Right lobe of liver (tissue), 6 donors: ENCODE results near the gene FUCA2. TPM values are rescaled to one million over a fixed set of nuclear protein-coding genes. Genes with fewer than 3 reads are reported as not detected.
"Not testable (repeated sequence)": the region's sequence is repeated elsewhere in the genome, so short reads cannot be mapped to it uniquely, and the experiment has no call there.

Experiments
- ATAC-seq, 4 donors: fragments of 200-7000 bp; cut with Tn5 transposase; one replicate each; pipeline ENCODE4 v1.9.1; 2020; ENCODE audit warnings: mild to moderate bottlenecking in 4 of 4, moderate library complexity in 4 of 4
- DNase-seq, 3 donors: peaks; one replicate each; pipeline ENCODE4 v3.0.0-alpha.2; 2020
- H3K27ac ChIP-seq, 3 donors: fragments of 200-600 bp; one replicate each; pipeline ENCODE4 v1.8.0; 2022
- H3K27me3 ChIP-seq, 2 donors: fragments of 200-600 bp; one replicate each; pipeline ENCODE4 v1.8.0; 2022
- H3K36me3 ChIP-seq, 4 donors: fragments of 200-600 bp; sonication (generic) in 1 of 4; one replicate each; pipeline versions ENCODE4 v1.5.1 to v1.8.0; 2017 to 2022; ENCODE audit warnings: control low read depth in 1 of 4
- H3K4me1 ChIP-seq, 4 donors: fragments of 200-600 bp; sonication (generic) in 1 of 4; one replicate each; pipeline versions ENCODE4 v1.5.1 to v1.8.0; 2017 to 2022; ENCODE audit warnings: control low read depth in 1 of 4
- H3K4me3 ChIP-seq, 3 donors: fragments of 200-600 bp; one replicate each; pipeline ENCODE4 v1.8.0; 2022
- H3K9me3 ChIP-seq, 4 donors: fragments of 200-600 bp; sonication (generic) in 1 of 4; one replicate each; pipeline versions ENCODE4 v1.5.1 to v1.8.0; 2017 to 2022; ENCODE audit warnings: control low read depth in 1 of 4
- POLR2A ChIP-seq: fragments of 450-650 bp; IDR thresholded peaks from one replicate; pipeline ENCODE4 v1.6.1; 2017; ENCODE audit warnings: antibody characterized with exemption, mild to moderate bottlenecking
- WGBS: methylation state at CpG from one replicate; pipeline ENCODE4 v1.1.6; 2018; ENCODE audit warnings: low coverage, low lambda C conversion rate; ENCODE audit not compliant: insufficient coverage; ENCODE audit errors: missing lambda C conversion rate; 5-methylcytosine and 5-hydroxymethylcytosine counted together
- intact Hi-C, 2 donors: fragments of 100-400 bp; cut with DNase I; formaldehyde crosslinking; loops; one replicate each; pipeline versions ENCODE4 v1.11.2 to v1.14.1; 2022
- total RNA-seq, 6 experiments: library from RNA; depleted of rRNA in 2 of 6; stranded (reverse); fragments of >200 nt in 2 of 6; fragmentation: NEBNext Ultra II Directional in 3 of 6; extraction: Animal tissue kit (Norgen Biotek cat#: 25700) in 3 of 6; gene quantifications; one replicate each; pipeline versions ENCODE4 v1.1.0 to v1.2.4, GENCODE V29; 2016 to 2023
- TF ChIP-seq, protein P1 (sequence below), 4 donors: fragments of 200-600 bp in 3 of 4; fragments of 450-650 bp in 1 of 4; IDR thresholded peaks; one replicate each; pipeline versions ENCODE4 v1.5.1 to v1.8.0; 2016 to 2022; ENCODE audit warnings: antibody characterized with exemption in 4 of 4, mild to moderate bottlenecking in 2 of 4
- donor health status: DM: no; HTN: yes; CAD: no.
- donor health status: DM: no; HTN: no; CAD: no.
- donor health status: DM: no; HTN: no; CAD: no.
- donor health status: DM: no; HTN: yes; CAD: no.
- donor health status: DM: no; HTN: yes; CAD: no.

Gene FUCA2
- total RNA-seq, 6 experiments from 2014 or later: 28.6 to 58.7 (median 35.1) TPM

DNA sequence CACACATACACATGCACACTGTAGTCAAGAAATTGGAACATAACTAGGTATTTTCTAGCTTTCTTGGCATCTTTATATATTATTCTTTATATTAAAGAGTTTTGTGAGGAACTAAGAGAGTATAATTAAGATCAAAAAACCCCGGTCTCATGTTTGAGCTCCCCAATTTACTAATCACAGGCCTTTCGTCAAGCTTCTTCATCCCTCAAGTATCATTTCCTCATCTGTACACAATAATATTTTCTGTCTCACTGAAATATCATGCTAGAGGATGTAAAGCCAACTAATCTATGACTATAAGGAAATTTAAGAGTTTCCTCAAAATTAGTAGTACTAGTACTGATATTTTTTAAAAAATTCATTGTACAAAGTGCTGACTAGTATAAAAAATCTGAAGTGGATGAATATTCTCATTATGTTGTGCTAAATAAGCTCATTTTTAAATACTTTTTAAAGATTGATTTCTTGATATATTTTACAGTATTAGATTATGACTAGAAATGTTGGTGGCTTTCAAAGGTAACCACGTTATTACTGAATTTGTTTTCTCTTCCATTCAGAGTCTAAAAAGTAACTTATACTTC lies 32.9 kb downstream of the FUCA2 start:
- H3K36me3 ChIP-seq: peaks cover 0 to 10% (median 0%) of the 10 kb centered on the region in 4 donors
- intact Hi-C loops: no loop called here
- no peak overlapping the region for H3K27ac ChIP-seq
- DNase-seq (no peak), ATAC-seq (no peak)
- no peaks in the 10 kb centered on the region for H3K9me3 ChIP-seq
- no peak for TF ChIP-seq POLR2A
- TF ChIP-seq, protein P1, sequence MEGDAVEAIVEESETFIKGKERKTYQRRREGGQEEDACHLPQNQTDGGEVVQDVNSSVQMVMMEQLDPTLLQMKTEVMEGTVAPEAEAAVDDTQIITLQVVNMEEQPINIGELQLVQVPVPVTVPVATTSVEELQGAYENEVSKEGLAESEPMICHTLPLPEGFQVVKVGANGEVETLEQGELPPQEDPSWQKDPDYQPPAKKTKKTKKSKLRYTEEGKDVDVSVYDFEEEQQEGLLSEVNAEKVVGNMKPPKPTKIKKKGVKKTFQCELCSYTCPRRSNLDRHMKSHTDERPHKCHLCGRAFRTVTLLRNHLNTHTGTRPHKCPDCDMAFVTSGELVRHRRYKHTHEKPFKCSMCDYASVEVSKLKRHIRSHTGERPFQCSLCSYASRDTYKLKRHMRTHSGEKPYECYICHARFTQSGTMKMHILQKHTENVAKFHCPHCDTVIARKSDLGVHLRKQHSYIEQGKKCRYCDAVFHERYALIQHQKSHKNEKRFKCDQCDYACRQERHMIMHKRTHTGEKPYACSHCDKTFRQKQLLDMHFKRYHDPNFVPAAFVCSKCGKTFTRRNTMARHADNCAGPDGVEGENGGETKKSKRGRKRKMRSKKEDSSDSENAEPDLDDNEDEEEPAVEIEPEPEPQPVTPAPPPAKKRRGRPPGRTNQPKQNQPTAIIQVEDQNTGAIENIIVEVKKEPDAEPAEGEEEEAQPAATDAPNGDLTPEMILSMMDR (IDR thresholded peaks at IDR 0.05): no peak
- H3K4me1 ChIP-seq: no peaks in the 10 kb centered on the region
- H3K4me3 ChIP-seq: no peak overlapping the region
- H3K27me3 ChIP-seq: no peaks in the 10 kb centered on the region
- WGBS: 92% methylated on average over 3 of the region's 3 CpGs

DNA sequence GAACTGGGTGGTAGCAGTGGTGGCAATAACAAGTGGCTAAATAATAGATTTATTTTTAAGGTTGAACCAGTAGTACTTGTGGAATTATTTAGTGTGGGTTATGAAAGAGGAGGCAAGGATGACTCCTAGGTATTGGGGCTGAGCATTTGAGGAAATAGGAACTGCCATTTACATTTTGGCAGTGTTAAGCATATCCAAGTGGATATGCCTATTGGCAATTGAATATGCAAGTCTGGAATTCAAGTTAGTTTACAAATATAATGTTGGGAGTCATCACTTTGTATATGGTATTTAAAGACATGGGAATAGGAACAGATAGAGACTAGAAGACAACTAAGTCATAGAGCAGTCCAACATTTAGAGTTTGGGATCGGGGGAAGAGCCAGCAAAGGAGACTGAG lies 35.0 kb downstream of the FUCA2 start:
- H3K36me3 ChIP-seq: peaks cover 0 to 15% (median 4%) of the 10 kb centered on the region in 4 donors
- no peaks in the 10 kb centered on the region for H3K27me3 ChIP-seq
- no peak for TF ChIP-seq POLR2A
- TF ChIP-seq, protein P1 (IDR thresholded peaks at IDR 0.05): no peak
- ATAC-seq: no peak
- H3K9me3 ChIP-seq: no peaks in the 10 kb centered on the region
- no peak overlapping the region for H3K4me3 ChIP-seq
- H3K4me1 ChIP-seq: no peaks in the 10 kb centered on the region
- intact Hi-C loops: no loop called here
- 92% methylated on average over 1 of the region's 1 CpG for WGBS
- no peak overlapping the region for H3K27ac ChIP-seq
- no peak for DNase-seq

DNA sequence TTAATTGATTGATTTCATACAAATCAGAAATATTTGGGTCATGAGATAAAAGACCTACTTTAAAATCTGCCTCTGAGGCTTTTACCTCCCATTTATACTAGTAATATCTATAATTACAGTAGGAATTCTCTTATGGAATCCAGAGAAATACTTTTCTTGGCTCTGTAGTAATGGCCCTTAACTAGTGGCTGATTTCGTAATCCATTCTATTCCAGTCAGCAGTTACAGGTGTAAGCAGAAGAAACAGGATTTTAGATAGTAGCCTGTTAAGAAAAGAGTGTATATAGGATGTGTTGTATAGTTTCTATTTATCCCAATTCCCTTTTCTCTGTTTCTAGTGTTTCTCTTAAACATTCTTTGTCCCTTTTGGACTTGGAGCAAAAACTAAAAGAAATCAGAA lies 39.7 kb downstream of the FUCA2 start:
- ATAC-seq (no peak), DNase-seq (no peak)
- H3K36me3 ChIP-seq: peaks cover 0 to 15% (median 4%) of the 10 kb centered on the region in 4 donors
- no peaks in the 10 kb centered on the region for H3K4me1 ChIP-seq
- 46% methylated on average over 1 of the region's 1 CpG for WGBS
- H3K4me3 ChIP-seq: no peak overlapping the region
- no peaks in the 10 kb centered on the region for H3K9me3 ChIP-seq
- intact Hi-C loops: no loop called here
- no peak overlapping the region for H3K27ac ChIP-seq
- TF ChIP-seq, protein P1 (IDR thresholded peaks at IDR 0.05): no peak
- no peak for TF ChIP-seq POLR2A
- H3K27me3 ChIP-seq: no peaks in the 10 kb centered on the region

DNA sequence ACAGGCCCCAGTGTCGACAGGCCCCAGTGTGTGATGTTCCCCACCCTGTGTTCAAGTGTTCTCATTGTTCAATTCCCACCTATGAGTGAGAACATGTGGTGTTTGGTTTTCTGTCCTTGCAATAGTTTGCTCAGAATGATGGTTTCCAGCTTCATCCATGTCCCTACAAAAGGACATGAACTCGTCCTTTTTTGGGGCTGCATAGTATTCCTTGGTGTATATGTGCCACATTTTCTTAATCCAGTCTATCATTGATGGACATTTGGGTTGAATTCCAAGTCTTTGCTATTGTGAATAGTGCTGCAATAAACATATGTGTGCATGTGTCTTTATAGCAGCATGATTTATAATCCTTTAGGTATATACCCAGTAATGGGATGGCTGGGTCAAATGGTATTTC lies 42.7 kb downstream of the FUCA2 start:
- ATAC-seq: not testable (repeated sequence)

DNA sequence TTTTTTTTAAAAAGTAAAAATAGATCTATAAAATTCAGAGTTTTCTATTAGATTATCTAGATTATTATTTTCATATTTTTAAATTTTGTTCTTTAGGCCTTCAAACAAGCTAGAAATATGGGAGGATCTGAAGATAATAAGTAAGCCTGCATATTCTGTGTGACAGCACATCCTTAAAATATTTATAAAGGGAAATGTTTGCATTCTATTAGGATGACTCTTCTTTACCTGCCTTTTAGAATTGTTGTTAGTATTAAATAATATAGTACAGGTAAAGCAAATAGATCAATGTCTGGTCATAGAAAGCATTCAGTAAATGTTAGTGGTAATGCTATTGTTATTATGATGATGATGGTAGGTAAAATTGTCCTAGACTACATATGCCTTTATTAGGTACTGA lies 43.5 kb downstream of the FUCA2 start:
- ATAC-seq (no peak), DNase-seq (no peak)
- intact Hi-C loops: no loop called here
- Histone ChIP-seq H3K27ac (no peak overlapping the region), H3K4me1 (no peaks in the 10 kb centered on the region), H3K36me3 (peaks cover 0 to 7% (median under 1%) of the 10 kb centered on the region in 4 donors), H3K9me3 (no peaks in the 10 kb centered on the region), H3K4me3 (no peak overlapping the region), H3K27me3 (no peaks in the 10 kb centered on the region)
- TF ChIP-seq, protein P1 (IDR thresholded peaks at IDR 0.05): no peak
- TF ChIP-seq POLR2A: no peak

More for the DNA sequence above, 42.7 kb downstream of the FUCA2 start:
- H3K9me3 ChIP-seq, H3K4me1 ChIP-seq, DNase-seq, intact Hi-C loops, H3K36me3 ChIP-seq, H3K27ac ChIP-seq, H3K27me3 ChIP-seq, H3K4me3 ChIP-seq: not testable (repeated sequence)
- WGBS: 83% methylated on average over 1 of the region's 2 CpGs
